ENCODE measurements around the gene CEBPB.
"Not testable (repeated sequence)": the region's sequence is repeated elsewhere in the genome, so short reads cannot be mapped to it uniquely, and the experiment has no call there.

Gene CEBPB

GRCh38 chr20:50170549-50171220 lies 19.9 kb upstream of the CEBPB start:
- H3K27me3 ChIP-seq (ENCODE audit: control insufficient read depth, insufficient read depth, low read length) = no peaks in the 10 kb centered on the region
- WGBS (ENCODE audit: insufficient coverage, insufficient read length) = no CpG with 5 or more reads among the region's 14 CpGs

GRCh38 chr20:50172347-50173013 lies 18.1 kb upstream of the CEBPB start:
- peaks cover 4% of the 10 kb centered on the region; the same call in 1 of the 2 replicates for H3K4me1 ChIP-seq (ENCODE audit: control insufficient read depth, insufficient read depth, low read length)
- H3K27ac ChIP-seq (ENCODE audit: low read length) = no peak overlapping the region
- WGBS (ENCODE audit: insufficient coverage, insufficient read length) = no CpG with 5 or more reads among the region's 36 CpGs
- no peaks in the 10 kb centered on the region for H3K9me3 ChIP-seq (ENCODE audit: control insufficient read depth, insufficient read depth, low read length)
- peak; percentile 81 for DNase-seq (ENCODE audit: low read depth, low spot score)
- H3K4me3 ChIP-seq (ENCODE audit: low read length) = peak overlapping the region; percentile 34; the same call in 1 of the 2 replicates
- H3K36me3 ChIP-seq (ENCODE audit: control insufficient read depth, insufficient read depth, low read length) = no peaks in the 10 kb centered on the region
- H3K27me3 ChIP-seq (ENCODE audit: control insufficient read depth, insufficient read depth, low read length) = no peaks in the 10 kb centered on the region

More at GRCh38 chr20:50170549-50171220, 19.9 kb upstream of the CEBPB start:
- H3K4me3 ChIP-seq (ENCODE audit: low read length) = no peak overlapping the region
- peaks cover 4% of the 10 kb centered on the region; the same call in 1 of the 2 replicates for H3K4me1 ChIP-seq (ENCODE audit: control insufficient read depth, insufficient read depth, low read length)
- H3K36me3 ChIP-seq (ENCODE audit: control insufficient read depth, insufficient read depth, low read length) = no peaks in the 10 kb centered on the region
- no peak overlapping the region for H3K27ac ChIP-seq (ENCODE audit: low read length)
- no peaks in the 10 kb centered on the region for H3K9me3 ChIP-seq (ENCODE audit: control insufficient read depth, insufficient read depth, low read length)
- no peak for DNase-seq (ENCODE audit: low read depth, low spot score)

- DNase-seq (ENCODE audit: low read depth, low spot score) = no peak
- no peak overlapping the region for H3K4me3 ChIP-seq (ENCODE audit: low read length)
- no peaks in the 10 kb centered on the region for H3K36me3 ChIP-seq (ENCODE audit: control insufficient read depth, insufficient read depth, low read length)
- H3K9me3 ChIP-seq (ENCODE audit: control insufficient read depth, insufficient read depth, low read length) = no peaks in the 10 kb centered on the region
- no CpG with 5 or more reads among the region's 5 CpGs for WGBS (ENCODE audit: insufficient coverage, insufficient read length)
- H3K27me3 ChIP-seq (ENCODE audit: control insufficient read depth, insufficient read depth, low read length) = no peaks in the 10 kb centered on the region
- no peak overlapping the region for H3K27ac ChIP-seq (ENCODE audit: low read length)
- peaks cover 4% of the 10 kb centered on the region; the same call in 1 of the 2 replicates for H3K4me1 ChIP-seq (ENCODE audit: control insufficient read depth, insufficient read depth, low read length)
Observed at GRCh38 chr20:50174456-50174855, 16.2 kb upstream of the CEBPB start.

GRCh38 chr20:50175938-50176933 lies 14.4 kb upstream of the CEBPB start:
- Histone ChIP-seq H3K36me3 (ENCODE audit: control insufficient read depth, insufficient read depth, low read length) (no peaks in the 10 kb centered on the region), H3K27me3 (ENCODE audit: control insufficient read depth, insufficient read depth, low read length) (no peaks in the 10 kb centered on the region), H3K4me3 (ENCODE audit: low read length) (no peak overlapping the region), H3K27ac (ENCODE audit: low read length) (no peak overlapping the region), H3K9me3 (ENCODE audit: control insufficient read depth, insufficient read depth, low read length) (no peaks in the 10 kb centered on the region), H3K4me1 (ENCODE audit: control insufficient read depth, insufficient read depth, low read length) (peaks cover 4% of the 10 kb centered on the region; the same call in 1 of the 2 replicates)
- no CpG with 5 or more reads among the region's 18 CpGs for WGBS (ENCODE audit: insufficient coverage, insufficient read length)
- no peak for DNase-seq (ENCODE audit: low read depth, low spot score)

- H3K9me3 ChIP-seq (ENCODE audit: control insufficient read depth, insufficient read depth, low read length); H3K36me3 ChIP-seq (ENCODE audit: control insufficient read depth, insufficient read depth, low read length); H3K27me3 ChIP-seq (ENCODE audit: control insufficient read depth, insufficient read depth, low read length); H3K4me1 ChIP-seq (ENCODE audit: control insufficient read depth, insufficient read depth, low read length); H3K27ac ChIP-seq (ENCODE audit: low read length); DNase-seq (ENCODE audit: low read depth, low spot score); H3K4me3 ChIP-seq (ENCODE audit: low read length): not testable (repeated sequence)
- no CpG with 5 or more reads among the region's 9 CpGs for WGBS (ENCODE audit: insufficient coverage, insufficient read length)
Observed at GRCh38 chr20:50178672-50179071, 12.0 kb upstream of the CEBPB start.

- Histone ChIP-seq H3K4me3 (ENCODE audit: low read length) (no peak overlapping the region), H3K36me3 (ENCODE audit: control insufficient read depth, insufficient read depth, low read length) (no peaks in the 10 kb centered on the region), H3K4me1 (ENCODE audit: control insufficient read depth, insufficient read depth, low read length) (no peaks in the 10 kb centered on the region), H3K9me3 (ENCODE audit: control insufficient read depth, insufficient read depth, low read length) (no peaks in the 10 kb centered on the region), H3K27me3 (ENCODE audit: control insufficient read depth, insufficient read depth, low read length) (no peaks in the 10 kb centered on the region), H3K27ac (ENCODE audit: low read length) (no peak overlapping the region)
- DNase-seq (ENCODE audit: low read depth, low spot score) = no peak
- no CpG with 5 or more reads among the region's 10 CpGs for WGBS (ENCODE audit: insufficient coverage, insufficient read length)
Observed at GRCh38 chr20:50181344-50181743, 9.3 kb upstream of the CEBPB start.

- Histone ChIP-seq H3K36me3 (ENCODE audit: control insufficient read depth, insufficient read depth, low read length) (no peaks in the 10 kb centered on the region), H3K4me3 (ENCODE audit: low read length) (no peak overlapping the region), H3K27ac (ENCODE audit: low read length) (no peak overlapping the region), H3K27me3 (ENCODE audit: control insufficient read depth, insufficient read depth, low read length) (no peaks in the 10 kb centered on the region), H3K9me3 (ENCODE audit: control insufficient read depth, insufficient read depth, low read length) (no peaks in the 10 kb centered on the region), H3K4me1 (ENCODE audit: control insufficient read depth, insufficient read depth, low read length) (peaks cover 2% of the 10 kb centered on the region; the same call in 1 of the 2 replicates)
- DNase-seq (ENCODE audit: low read depth, low spot score) = no peak
- WGBS (ENCODE audit: insufficient coverage, insufficient read length) = no CpG with 5 or more reads among the region's 2 CpGs
Observed at GRCh38 chr20:50182346-50182745, 8.3 kb upstream of the CEBPB start.

GRCh38 chr20:50185426-50185825 lies 5.2 kb upstream of the CEBPB start:
- no peak overlapping the region for H3K4me3 ChIP-seq (ENCODE audit: low read length)
- H3K36me3 ChIP-seq (ENCODE audit: control insufficient read depth, insufficient read depth, low read length) = no peaks in the 10 kb centered on the region
- H3K27me3 ChIP-seq (ENCODE audit: control insufficient read depth, insufficient read depth, low read length) = no peaks in the 10 kb centered on the region
- H3K9me3 ChIP-seq (ENCODE audit: control insufficient read depth, insufficient read depth, low read length) = no peaks in the 10 kb centered on the region
- peaks cover 7% of the 10 kb centered on the region; the same call in 1 of the 2 replicates for H3K4me1 ChIP-seq (ENCODE audit: control insufficient read depth, insufficient read depth, low read length)
- no peak overlapping the region for H3K27ac ChIP-seq (ENCODE audit: low read length)
- no peak for DNase-seq (ENCODE audit: low read depth, low spot score)
- no CpG with 5 or more reads among the region's 5 CpGs for WGBS (ENCODE audit: insufficient coverage, insufficient read length)

GRCh38 chr20:50186151-50186885 lies 4.3 kb upstream of the CEBPB start:
- Histone ChIP-seq H3K27me3 (ENCODE audit: control insufficient read depth, insufficient read depth, low read length) (no peaks in the 10 kb centered on the region), H3K4me3 (ENCODE audit: low read length) (no peak overlapping the region), H3K9me3 (ENCODE audit: control insufficient read depth, insufficient read depth, low read length) (no peaks in the 10 kb centered on the region), H3K36me3 (ENCODE audit: control insufficient read depth, insufficient read depth, low read length) (no peaks in the 10 kb centered on the region), H3K4me1 (ENCODE audit: control insufficient read depth, insufficient read depth, low read length) (peaks cover 7% of the 10 kb centered on the region; the same call in 1 of the 2 replicates), H3K27ac (ENCODE audit: low read length) (no peak overlapping the region)
- DNase-seq (ENCODE audit: low read depth, low spot score) = peak; percentile 86
- WGBS (ENCODE audit: insufficient coverage, insufficient read length) = no CpG with 5 or more reads among the region's 16 CpGs
